B cell (primary cell): ENCODE results near the gene KRCC1. TPM values are rescaled to one million over a fixed set of nuclear protein-coding genes. Genes with fewer than 3 reads are reported as not detected.

Experiments
- ATAC-seq: fragments of 200-7000 bp; cut with Tn5 transposase; one replicate; pipeline ENCODE4 v1.10.0; 2021; ENCODE audit warnings: low read depth, mild to moderate bottlenecking, moderate number of reproducible peaks, moderate library complexity
- CTCF ChIA-PET: fragments of 350-600 bp; sonication (Branson Sonifier 250); formaldehyde crosslinking; loops from one replicate; lab custom pipeline; 2021; ENCODE audit warnings: antibody characterized with exemption, inconsistent platforms; lab: Charles Lee
- POLR2A ChIA-PET: fragments of 350-600 bp; sonication (Branson Sonifier 250); formaldehyde crosslinking; loops from one replicate; lab custom pipeline; 2021; ENCODE audit warnings: antibody characterized with exemption; lab: Charles Lee
- DNase-seq: peaks from one replicate; pipeline ENCODE4 v3.0.0; 2013
- H2AFZ ChIP-seq: 2 replicates; pipeline ENCODE4 v1.6.1; 2012; ENCODE audit warnings: mild to moderate bottlenecking, low read depth, low read length; ENCODE audit not compliant: insufficient read depth, poor library complexity, severe bottlenecking
- H3K27ac ChIP-seq, 2 donors: 1 replicate in 1 of 2; 2 replicates in 1 of 2; pipeline ENCODE4 v1.5.1; 2012 to 2013; ENCODE audit warnings: low read length in 2 of 2, mild to moderate bottlenecking in 2 of 2, moderate library complexity in 1 of 2
- H3K27me3 ChIP-seq, 4 experiments: fragments of 200-600 bp in 1 of 4; sonication (generic) in 1 of 4; replicated peaks in 1 of 4; 1 replicate in 2 of 4; 2 replicates in 2 of 4; pipeline versions ENCODE4 v1.6.1 to v1.7.0; 2013 to 2016; ENCODE audit warnings: low read length in 3 of 4, mild to moderate bottlenecking in 2 of 4, mixed read lengths in 1 of 4, moderate library complexity in 1 of 4; ENCODE audit not compliant: insufficient read depth in 4 of 4, control insufficient read depth in 3 of 4; ENCODE audit errors: control extremely low read depth in 1 of 4
- H3K36me3 ChIP-seq, 2 experiments: replicated peaks in 1 of 2; 1 replicate in 1 of 2; 2 replicates in 1 of 2; pipeline versions ENCODE4 v1.6.1 to v1.7.1; 2013; ENCODE audit warnings: low read length in 1 of 2; ENCODE audit not compliant: insufficient read depth in 2 of 2, control insufficient read depth in 1 of 2; ENCODE audit errors: control extremely low read depth in 1 of 2, extremely low read depth in 1 of 2
- H3K4me1 ChIP-seq, 2 donors: fragments of 200-600 bp in 1 of 2; sonication (generic) in 1 of 2; 1 replicate in 1 of 2; 2 replicates in 1 of 2; pipeline versions ENCODE4 v1.5.1 to v1.6.1; 2013 to 2017; ENCODE audit warnings: low read length in 2 of 2; ENCODE audit not compliant: control insufficient read depth in 2 of 2, insufficient read depth in 2 of 2
- H3K4me2 ChIP-seq: replicated peaks from 2 replicates; pipeline ENCODE3; 2012; ENCODE audit warnings: mild to moderate bottlenecking, low read depth, low read length; ENCODE audit not compliant: poor library complexity, severe bottlenecking
- H3K4me3 ChIP-seq, 5 experiments: fragments of 200-600 bp in 1 of 5; sonication (generic) in 1 of 5; 1 replicate in 3 of 5; 2 replicates in 2 of 5; pipeline versions ENCODE4 v1.5.1 to v1.7.0; 2011 to 2016; ENCODE audit warnings: low read length in 4 of 5, mild to moderate bottlenecking in 4 of 5, low read depth in 2 of 5, control low read depth in 1 of 5, moderate library complexity in 1 of 5; ENCODE audit not compliant: insufficient read depth in 1 of 5; ENCODE audit errors: control extremely low read depth in 1 of 5, extremely low read depth in 1 of 5
- H3K79me2 ChIP-seq: fragments of 200-600 bp; sonication (generic); one replicate; pipeline ENCODE4 v1.6.0; 2016; ENCODE audit warnings: low read length; ENCODE audit not compliant: control insufficient read depth, insufficient read depth
- H3K9ac ChIP-seq: fragments of 200-600 bp; sonication (generic); 2 replicates; pipeline ENCODE4 v1.6.1; 2017; ENCODE audit warnings: mild to moderate bottlenecking, low read length, moderate library complexity
- H3K9me3 ChIP-seq, 3 donors: one replicate each; pipeline versions ENCODE4 v1.6.1 to v1.7.1; 2013; ENCODE audit warnings: low read length in 2 of 3; ENCODE audit not compliant: control insufficient read depth in 2 of 3, insufficient read depth in 1 of 3; ENCODE audit errors: control extremely low read depth in 1 of 3
- H4K20me1 ChIP-seq: 2 replicates; pipeline ENCODE4 v1.6.0; 2012; ENCODE audit warnings: mild to moderate bottlenecking, low read length; ENCODE audit not compliant: insufficient read depth, control insufficient read depth, poor library complexity, severe bottlenecking
- H3K27ac Mint-ChIP-seq: one replicate; pipeline ENCODE4 v1.8.0; 2021; ENCODE audit warnings: mixed read lengths
- H3K27me3 Mint-ChIP-seq: one replicate; pipeline ENCODE4 v1.8.0; 2021; ENCODE audit warnings: mixed read lengths
- H3K4me1 Mint-ChIP-seq: one replicate; pipeline ENCODE4 v1.8.0; 2021; ENCODE audit warnings: mixed read lengths
- H3K4me3 Mint-ChIP-seq: one replicate; pipeline ENCODE4 v1.8.0; 2021; ENCODE audit warnings: mixed read lengths
- H3K9me3 Mint-ChIP-seq: one replicate; pipeline ENCODE4 v1.8.0; 2022; ENCODE audit warnings: mixed read lengths; ENCODE audit not compliant: insufficient read depth
- EZH2 ChIP-seq: IDR thresholded peaks from 2 replicates; pipeline ENCODE4 v1.6.1; 2012; ENCODE audit warnings: borderline replicate concordance, low read depth, mild to moderate bottlenecking, moderate library complexity, low read length; ENCODE audit not compliant: insufficient read depth, poor library complexity, severe bottlenecking
- WGBS: methylation state at CpG from one replicate; pipeline ENCODE4 v1.1.5; 2013; ENCODE audit warnings: missing lambda C conversion rate; ENCODE audit not compliant: insufficient coverage; 5-methylcytosine and 5-hydroxymethylcytosine counted together
- intact Hi-C: fragments of 100-400 bp; cut with micrococcal nuclease; formaldehyde crosslinking; loops from one replicate; pipeline ENCODE4 v1.10.0; 2022
- polyA plus RNA-seq: library from polyadenylated mRNA; depleted of rRNA; stranded (reverse); fragments of >200 nt; gene quantifications from 2 replicates; pipeline ENCODE4 v1.2.3, GENCODE V29; 2012
- total RNA-seq, 2 donors: library from RNA; stranded (reverse); fragments of 120-200 nt in 1 of 2; gene quantifications; 1 replicate in 1 of 2; 2 replicates in 1 of 2; pipeline versions ENCODE4 v1.2.3 to v1.2.4, GENCODE V29; 2013 to 2022
- TF ChIP-seq, protein P1 (sequence below): fragments of 200-600 bp; IDR thresholded peaks from one replicate; pipeline ENCODE4 v1.8.0; 2022; ENCODE audit warnings: antibody characterized with exemption, mild to moderate bottlenecking

The KRCC1 gene
- total and polyA plus RNA-seq, 2 donors (not counting 1 experiment from before 2014, with no cell fraction given): 11.9 to 27.2 TPM

DNA sequence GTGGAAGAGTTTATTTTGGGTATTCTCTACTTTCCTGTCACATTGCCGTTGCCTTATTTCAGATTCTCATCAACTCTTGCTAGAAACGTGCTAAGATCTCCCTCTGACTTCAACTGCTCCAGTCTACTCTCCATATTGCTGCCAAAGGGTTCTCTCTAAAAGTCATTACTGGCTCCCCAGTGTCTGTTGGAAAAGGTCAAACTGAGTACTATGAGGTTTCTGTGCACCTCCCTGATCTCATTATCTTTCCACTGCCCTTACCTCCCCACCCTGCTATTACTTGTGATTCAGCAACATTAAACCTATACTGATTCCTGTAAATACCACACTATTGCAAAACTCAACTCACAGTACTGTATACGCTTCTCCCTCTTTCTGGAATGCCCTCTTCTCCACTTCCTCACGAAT is 1.9 kb upstream of the KRCC1 start:
- Histone ChIP-seq H3K9me3 (no peaks in the 10 kb centered on the region), H3K27ac (no peak overlapping the region), H3K27me3 (no peaks in the 10 kb centered on the region), H3K36me3 (no peaks in the 10 kb centered on the region), H3K4me1 (peaks cover 20 to 22% of the 10 kb centered on the region in 2 donors), H3K4me3 (no peak overlapping the region), H2AFZ (no peak overlapping the region), H3K9ac (no peak overlapping the region), H3K79me2 (peaks cover 29% of the 10 kb centered on the region), H3K4me2 (no peak overlapping the region), H4K20me1 (no peaks in the 10 kb centered on the region)
- H3K9me3 Mint-ChIP-seq: no peaks in the 10 kb centered on the region
- TF ChIP-seq, protein P1, sequence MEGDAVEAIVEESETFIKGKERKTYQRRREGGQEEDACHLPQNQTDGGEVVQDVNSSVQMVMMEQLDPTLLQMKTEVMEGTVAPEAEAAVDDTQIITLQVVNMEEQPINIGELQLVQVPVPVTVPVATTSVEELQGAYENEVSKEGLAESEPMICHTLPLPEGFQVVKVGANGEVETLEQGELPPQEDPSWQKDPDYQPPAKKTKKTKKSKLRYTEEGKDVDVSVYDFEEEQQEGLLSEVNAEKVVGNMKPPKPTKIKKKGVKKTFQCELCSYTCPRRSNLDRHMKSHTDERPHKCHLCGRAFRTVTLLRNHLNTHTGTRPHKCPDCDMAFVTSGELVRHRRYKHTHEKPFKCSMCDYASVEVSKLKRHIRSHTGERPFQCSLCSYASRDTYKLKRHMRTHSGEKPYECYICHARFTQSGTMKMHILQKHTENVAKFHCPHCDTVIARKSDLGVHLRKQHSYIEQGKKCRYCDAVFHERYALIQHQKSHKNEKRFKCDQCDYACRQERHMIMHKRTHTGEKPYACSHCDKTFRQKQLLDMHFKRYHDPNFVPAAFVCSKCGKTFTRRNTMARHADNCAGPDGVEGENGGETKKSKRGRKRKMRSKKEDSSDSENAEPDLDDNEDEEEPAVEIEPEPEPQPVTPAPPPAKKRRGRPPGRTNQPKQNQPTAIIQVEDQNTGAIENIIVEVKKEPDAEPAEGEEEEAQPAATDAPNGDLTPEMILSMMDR: no peak
- TF ChIP-seq EZH2: no peak
- H3K4me3 Mint-ChIP-seq: peak overlapping the region; percentile 4
- ATAC-seq (no peak), DNase-seq (no peak)
- intact Hi-C loops: loop anchor here (10.0 kb wide), 1 partner anchor 567 kb away; the partner anchor contains the start of gene EIF2AK3
- peaks cover 33% of the 10 kb centered on the region for H3K4me1 Mint-ChIP-seq
- H3K27me3 Mint-ChIP-seq: no peaks in the 10 kb centered on the region
- WGBS: 100% methylated on average over 1 of the region's 4 CpGs
- ChIA-PET CTCF (no interaction called here), POLR2A (no interaction called here)
- no peak overlapping the region for H3K27ac Mint-ChIP-seq

DNA sequence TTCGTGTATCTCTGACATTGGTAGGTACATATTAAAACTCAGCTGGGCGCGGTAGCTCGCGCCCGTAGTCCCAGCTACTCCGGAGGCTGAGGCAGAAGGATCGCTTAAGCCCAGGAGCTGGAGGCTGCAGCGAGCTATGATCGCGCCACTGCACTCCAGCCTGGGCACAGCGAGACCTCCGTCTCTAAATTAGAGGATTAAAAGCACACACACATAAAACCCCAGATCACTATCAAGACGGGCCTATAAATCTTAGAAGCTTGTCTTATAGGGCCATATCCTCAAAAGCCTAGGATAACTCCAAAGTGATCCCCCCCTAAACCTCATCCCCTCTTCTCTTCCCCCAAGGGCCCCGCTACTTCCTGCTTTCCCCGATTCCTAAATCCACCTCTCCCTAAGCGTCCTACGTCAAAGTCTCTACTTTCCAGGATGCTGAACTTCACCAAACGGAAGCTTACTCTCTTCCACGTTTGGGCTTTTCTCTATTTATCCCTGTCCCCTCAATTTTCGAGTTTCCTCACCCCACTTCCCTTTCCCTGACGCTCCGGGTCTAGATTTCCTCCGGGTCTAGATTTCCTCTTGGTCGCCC is 707 bp downstream of the KRCC1 start:
- H3K4me1 Mint-ChIP-seq: peaks cover 39% of the 10 kb centered on the region
- peak overlapping the region; percentile 78 for H2AFZ ChIP-seq

More for the DNA sequence above, 707 bp downstream of the KRCC1 start:
- Histone ChIP-seq H3K4me1 (peaks cover 20 to 22% of the 10 kb centered on the region in 2 donors), H3K27me3 (no peaks in the 10 kb centered on the region), H3K4me2 (peak overlapping the region; percentile 87), H3K9me3 (no peaks in the 10 kb centered on the region), H3K4me3 (peak overlapping the region; percentile 73 to 95 (median 89)), H3K27ac (peak overlapping the region; percentile 95 to 96), H3K79me2 (peaks cover 29% of the 10 kb centered on the region), H4K20me1 (no peaks in the 10 kb centered on the region), H3K9ac (peak overlapping the region; percentile 94), H3K36me3 (no peaks in the 10 kb centered on the region)
- WGBS: 30% methylated on average over 25 of the region's 25 CpGs
- ATAC-seq (no peak), DNase-seq (no peak)
- intact Hi-C loops: loop anchor here (1.0 to 10.0 kb wide), 3 partner anchors 39 to 1432 kb away; partner anchors contain the start of genes EIF2AK3, RNF103 and RNU2-63P
- ChIA-PET CTCF (interaction anchor here (0.6 to 1.6 kb wide), 3 partner anchors 51 to 1975 kb away, joined by 3 to 8 read pairs (median 3); no protein-coding TSS in a partner anchor), POLR2A (interaction anchor here (1.9 kb wide), 1 partner anchor 38 kb away, joined by 15 read pairs; the partner anchor contains the start of gene RNU2-63P)
- Mint-ChIP-seq H3K27ac (peak overlapping the region; percentile 97), H3K9me3 (no peaks in the 10 kb centered on the region), H3K27me3 (no peaks in the 10 kb centered on the region), H3K4me3 (peak overlapping the region; percentile 98)
- no peak for TF ChIP-seq EZH2
- TF ChIP-seq, protein P1: no peak
